Cerebellar nuclear complex (tissue), 1 donor: ENCODE results near the gene GALNT5.

ENCODE experiments used
- DNase-seq, 2 experiments: peaks; one replicate each; lab custom pipeline; 2025; lab: John Stamatoyannopoulos, UW

GALNT5 gene

GRCh38 chr2:157292853-157293252 lies 35.3 kb downstream of the GALNT5 start:
- no peak for DNase-seq

GRCh38 chr2:157296490-157296889 lies 39.0 kb downstream of the GALNT5 start:
- DNase-seq, result no peak

GRCh38 chr2:157296958-157297357 lies 39.5 kb downstream of the GALNT5 start:
- DNase-seq, result no peak

GRCh38 chr2:157301307-157301706 lies 43.8 kb downstream of the GALNT5 start:
- DNase-seq, result no peak

GRCh38 chr2:157302492-157303099 lies 45.1 kb downstream of the GALNT5 start:
- DNase-seq, result peak in 1 of 2 experiments; percentile 19

GRCh38 chr2:157303612-157304011 lies 46.1 kb downstream of the GALNT5 start:
- no peak for DNase-seq

- DNase-seq, result peak in 1 of 2 experiments; percentile 7
These were observed 47.6 kb downstream of the GALNT5 start for GRCh38 chr2:157304811-157305722.

GRCh38 chr2:157305723-157306110 lies 48.2 kb downstream of the GALNT5 start:
- DNase-seq, result no peak

GRCh38 chr2:157307021-157307420 lies 49.5 kb downstream of the GALNT5 start:
- DNase-seq, result no peak

GRCh38 chr2:157309878-157310277 lies 52.4 kb downstream of the GALNT5 start:
- no peak for DNase-seq

GRCh38 chr2:157311706-157312105 lies 54.2 kb downstream of the GALNT5 start:
- DNase-seq, result no peak

GRCh38 chr2:157312866-157313486 lies 55.5 kb downstream of the GALNT5 start:
- no peak for DNase-seq

GRCh38 chr2:157315901-157316300 lies 58.4 kb downstream of the GALNT5 start:
- no peak for DNase-seq

- DNase-seq, result no peak
These were observed 61.4 kb downstream of the GALNT5 start for GRCh38 chr2:157318884-157319283.

GRCh38 chr2:157319795-157320194 lies 62.3 kb downstream of the GALNT5 start:
- DNase-seq, result no peak

- no peak for DNase-seq
These were observed 62.9 kb downstream of the GALNT5 start for GRCh38 chr2:157320409-157320808.

GRCh38 chr2:157321466-157321865 lies 64.0 kb downstream of the GALNT5 start:
- DNase-seq, result no peak

GRCh38 chr2:157322432-157322831 lies 64.9 kb downstream of the GALNT5 start:
- no peak for DNase-seq

GRCh38 chr2:157324331-157324843 lies 66.9 kb downstream of the GALNT5 start:
- DNase-seq, result no peak

GRCh38 chr2:157325786-157326185 lies 68.3 kb downstream of the GALNT5 start, which contains the start of gene ERMN:
Gene ERMN, minus strand, starts transcription at chr2:157325824. Its CDS starts 182 bp downstream, at chr2:157325642.
- DNase-seq, result no peak

GRCh38 chr2:157326698-157327097 lies 69.2 kb downstream of the GALNT5 start:
- no peak for DNase-seq

GRCh38 chr2:157327200-157327599 lies 69.7 kb downstream of the GALNT5 start:
- DNase-seq, result no peak
